22Rv1 (cell line): Measurements from ENCODE around the gene LRRC7.

Source experiments
- ZFX ChIP-seq: fragments of 450-650 bp; IDR thresholded peaks from 2 replicates; pipeline ENCODE4 v1.6.1; 2017; ENCODE audit warnings: antibody characterized with exemption, borderline replicate concordance
- TF ChIP-seq, protein P1 (sequence below): fragments of 450-650 bp; IDR thresholded peaks from 2 replicates; pipeline ENCODE4 v1.5.1; 2017; ENCODE audit warnings: mild to moderate bottlenecking

DNA sequence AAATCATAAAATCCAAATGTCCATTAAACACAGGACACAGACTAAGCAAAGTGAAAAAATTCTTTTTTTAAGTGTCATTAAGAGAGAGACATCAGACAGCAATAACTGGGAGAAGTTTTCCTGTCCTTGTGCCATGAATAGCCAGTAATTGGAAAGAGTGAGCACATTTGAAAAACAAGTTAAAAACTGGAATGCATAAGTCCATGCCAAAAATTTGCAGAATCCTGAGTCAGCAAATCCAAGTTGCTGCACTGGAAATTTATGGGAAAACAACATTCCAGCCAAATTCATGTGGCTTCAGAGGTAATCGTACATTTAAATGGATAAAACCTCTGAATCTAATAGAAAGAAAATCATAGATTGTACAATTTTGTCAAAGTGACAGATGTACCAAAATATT is 346.3 kb downstream of the LRRC7 start:
- TF ChIP-seq, protein P1, sequence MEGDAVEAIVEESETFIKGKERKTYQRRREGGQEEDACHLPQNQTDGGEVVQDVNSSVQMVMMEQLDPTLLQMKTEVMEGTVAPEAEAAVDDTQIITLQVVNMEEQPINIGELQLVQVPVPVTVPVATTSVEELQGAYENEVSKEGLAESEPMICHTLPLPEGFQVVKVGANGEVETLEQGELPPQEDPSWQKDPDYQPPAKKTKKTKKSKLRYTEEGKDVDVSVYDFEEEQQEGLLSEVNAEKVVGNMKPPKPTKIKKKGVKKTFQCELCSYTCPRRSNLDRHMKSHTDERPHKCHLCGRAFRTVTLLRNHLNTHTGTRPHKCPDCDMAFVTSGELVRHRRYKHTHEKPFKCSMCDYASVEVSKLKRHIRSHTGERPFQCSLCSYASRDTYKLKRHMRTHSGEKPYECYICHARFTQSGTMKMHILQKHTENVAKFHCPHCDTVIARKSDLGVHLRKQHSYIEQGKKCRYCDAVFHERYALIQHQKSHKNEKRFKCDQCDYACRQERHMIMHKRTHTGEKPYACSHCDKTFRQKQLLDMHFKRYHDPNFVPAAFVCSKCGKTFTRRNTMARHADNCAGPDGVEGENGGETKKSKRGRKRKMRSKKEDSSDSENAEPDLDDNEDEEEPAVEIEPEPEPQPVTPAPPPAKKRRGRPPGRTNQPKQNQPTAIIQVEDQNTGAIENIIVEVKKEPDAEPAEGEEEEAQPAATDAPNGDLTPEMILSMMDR, result no peak
- TF ChIP-seq ZFX, result no peak
